H1 (cell line): ENCODE data around the gene BBC3.

ENCODE experiments used
- EP300 ChIP-seq, 2 experiments: IDR thresholded peaks; 1 replicate in 1 of 2; 2 replicates in 1 of 2; pipeline ENCODE4 v1.6.1; 2011 to 2012; ENCODE audit warnings: low read depth in 2 of 2, low read length in 2 of 2, mild to moderate bottlenecking in 2 of 2, borderline replicate concordance in 1 of 2, inconsistent platforms in 1 of 2, moderate library complexity in 1 of 2
- EZH2 ChIP-seq: fragments of 200-600 bp; sonication (generic); IDR thresholded peaks from 2 replicates; pipeline ENCODE4 v1.7.1; 2012; ENCODE audit warnings: low read depth, mild to moderate bottlenecking, moderate library complexity, low read length, inconsistent platforms; ENCODE audit not compliant: severe bottlenecking
- KDM5A ChIP-seq: fragments of 200-600 bp; IDR thresholded peaks from 2 replicates; pipeline ENCODE4 v1.7.1; 2012; ENCODE audit warnings: mild to moderate bottlenecking, low read length, inconsistent platforms, mixed read lengths
- MAFK ChIP-seq: IDR thresholded peaks from 2 replicates; pipeline ENCODE4 v1.6.1; 2012; ENCODE audit warnings: low read depth, mild to moderate bottlenecking, improper control_type of control experiment, low read length
- POLR2A ChIP-seq, 2 experiments: IDR thresholded peaks; 1 replicate in 1 of 2; 2 replicates in 1 of 2; pipeline ENCODE4 v1.6.1; 2011; ENCODE audit warnings: low read depth in 2 of 2, low read length in 2 of 2, mild to moderate bottlenecking in 2 of 2; ENCODE audit errors: control extremely low read depth in 1 of 2
- POLR2AphosphoS5 ChIP-seq: IDR thresholded peaks from 2 replicates; pipeline ENCODE4 v1.6.1; 2011; ENCODE audit warnings: low read depth, low read length
- SIN3A ChIP-seq, 2 experiments: IDR thresholded peaks in 1 of 2; conservative IDR thresholded peaks in 1 of 2; 2 replicates each; pipeline ENCODE4 v1.6.1; 2011 to 2012; ENCODE audit warnings: low read length in 2 of 2, improper control_type of control experiment in 1 of 2, low read depth in 1 of 2, mild to moderate bottlenecking in 1 of 2
- SP4 ChIP-seq: IDR thresholded peaks from 2 replicates; pipeline ENCODE4 v1.6.1; 2012; ENCODE audit warnings: low read length, inconsistent platforms
- YY1 ChIP-seq: IDR thresholded peaks from 2 replicates; pipeline ENCODE4 v1.6.1; 2011; ENCODE audit warnings: low read depth, mild to moderate bottlenecking, low read length
- TF ChIP-seq, protein P1 (sequence below), 3 experiments: IDR thresholded peaks; 1 replicate in 2 of 3; 2 replicates in 1 of 3; pipeline versions ENCODE4 v1.5.1 to v1.6.1; 2011; ENCODE audit warnings: low read length in 3 of 3, mild to moderate bottlenecking in 3 of 3, inconsistent platforms in 2 of 3, low read depth in 1 of 3, moderate library complexity in 1 of 3; ENCODE audit not compliant: insufficient read depth in 1 of 3; ENCODE audit errors: control extremely low read depth in 1 of 3
- TF ChIP-seq, protein P2 (sequence below): IDR thresholded peaks from 2 replicates; pipeline ENCODE4 v1.6.1; 2012; ENCODE audit warnings: inconsistent platforms
- TF ChIP-seq, protein P3 (sequence below): IDR thresholded peaks from 2 replicates; pipeline ENCODE4 v1.6.1; 2011; ENCODE audit warnings: low read length, improper control_type of control experiment

DNA sequence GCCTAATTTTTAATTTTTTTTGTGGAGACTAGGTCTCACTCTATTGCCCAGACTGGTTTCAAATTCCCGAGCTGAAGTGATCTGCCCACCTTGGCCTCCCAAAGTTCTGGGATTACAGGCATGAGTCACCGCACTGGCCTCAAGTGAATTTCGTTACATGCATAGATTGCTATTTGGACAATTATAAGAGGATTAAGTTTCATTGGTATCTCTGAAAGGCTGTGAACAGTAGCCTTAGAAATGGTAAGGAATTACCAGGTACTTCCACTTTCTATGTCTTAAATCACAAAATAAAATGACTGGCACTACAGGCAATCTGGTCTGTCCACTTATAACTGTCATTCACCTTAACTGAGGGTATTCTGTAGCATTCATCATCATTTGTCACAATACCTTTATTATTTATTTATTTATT is 22.5 kb upstream of the BBC3 start:
- TF ChIP-seq EP300 (IDR thresholded peaks at IDR 0.05; ENCODE audit: borderline replicate concordance in 1 of 2, low read depth in 2 of 2, low read length in 2 of 2) (no peak), YY1 (no peak), POLR2AphosphoS5 (no peak), POLR2A (IDR thresholded peaks at IDR 0.05; ENCODE audit: control extremely low read depth in 1 of 2, low read depth in 2 of 2, low read length in 2 of 2) (no peak), SIN3A (conservative IDR thresholded peaks at IDR 0.05 in 1 of 2, IDR thresholded peaks at IDR 0.05 in 1 of 2; ENCODE audit: low read depth in 1 of 2, low read length in 2 of 2) (no peak), SP4 (no peak), KDM5A (no peak), EZH2 (no peak), MAFK (no peak)
- TF ChIP-seq, protein P1, sequence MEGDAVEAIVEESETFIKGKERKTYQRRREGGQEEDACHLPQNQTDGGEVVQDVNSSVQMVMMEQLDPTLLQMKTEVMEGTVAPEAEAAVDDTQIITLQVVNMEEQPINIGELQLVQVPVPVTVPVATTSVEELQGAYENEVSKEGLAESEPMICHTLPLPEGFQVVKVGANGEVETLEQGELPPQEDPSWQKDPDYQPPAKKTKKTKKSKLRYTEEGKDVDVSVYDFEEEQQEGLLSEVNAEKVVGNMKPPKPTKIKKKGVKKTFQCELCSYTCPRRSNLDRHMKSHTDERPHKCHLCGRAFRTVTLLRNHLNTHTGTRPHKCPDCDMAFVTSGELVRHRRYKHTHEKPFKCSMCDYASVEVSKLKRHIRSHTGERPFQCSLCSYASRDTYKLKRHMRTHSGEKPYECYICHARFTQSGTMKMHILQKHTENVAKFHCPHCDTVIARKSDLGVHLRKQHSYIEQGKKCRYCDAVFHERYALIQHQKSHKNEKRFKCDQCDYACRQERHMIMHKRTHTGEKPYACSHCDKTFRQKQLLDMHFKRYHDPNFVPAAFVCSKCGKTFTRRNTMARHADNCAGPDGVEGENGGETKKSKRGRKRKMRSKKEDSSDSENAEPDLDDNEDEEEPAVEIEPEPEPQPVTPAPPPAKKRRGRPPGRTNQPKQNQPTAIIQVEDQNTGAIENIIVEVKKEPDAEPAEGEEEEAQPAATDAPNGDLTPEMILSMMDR (IDR thresholded peaks at IDR 0.05; ENCODE audit: control extremely low read depth in 1 of 3, insufficient read depth in 1 of 3, low read depth in 1 of 3, low read length in 3 of 3): no peak
- TF ChIP-seq, protein P2, sequence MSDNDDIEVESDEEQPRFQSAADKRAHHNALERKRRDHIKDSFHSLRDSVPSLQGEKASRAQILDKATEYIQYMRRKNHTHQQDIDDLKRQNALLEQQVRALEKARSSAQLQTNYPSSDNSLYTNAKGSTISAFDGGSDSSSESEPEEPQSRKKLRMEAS: no peak
- TF ChIP-seq, protein P3, sequence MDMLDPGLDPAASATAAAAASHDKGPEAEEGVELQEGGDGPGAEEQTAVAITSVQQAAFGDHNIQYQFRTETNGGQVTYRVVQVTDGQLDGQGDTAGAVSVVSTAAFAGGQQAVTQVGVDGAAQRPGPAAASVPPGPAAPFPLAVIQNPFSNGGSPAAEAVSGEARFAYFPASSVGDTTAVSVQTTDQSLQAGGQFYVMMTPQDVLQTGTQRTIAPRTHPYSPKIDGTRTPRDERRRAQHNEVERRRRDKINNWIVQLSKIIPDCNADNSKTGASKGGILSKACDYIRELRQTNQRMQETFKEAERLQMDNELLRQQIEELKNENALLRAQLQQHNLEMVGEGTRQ: no peak
